Stimulated activated CD4-positive, alpha-beta T cell treated with anti-CD3 and anti-CD28 coated beads, Interleukin-12 subunit alpha, Interleukin-12 subunit beta, amount 100 ng/mL, for 24 hours (primary cell): Measurements from ENCODE around the gene TBC1D24.
"Not testable (repeated sequence)": the region's sequence is repeated elsewhere in the genome, so short reads cannot be mapped to it uniquely, and the experiment has no call there.

Source experiments
- DNase-seq, 2 experiments: peaks; one replicate each; pipeline ENCODE4 v3.0.0-alpha.2; 2020; ENCODE audit warnings: low read depth in 2 of 2

Gene TBC1D24

DNA sequence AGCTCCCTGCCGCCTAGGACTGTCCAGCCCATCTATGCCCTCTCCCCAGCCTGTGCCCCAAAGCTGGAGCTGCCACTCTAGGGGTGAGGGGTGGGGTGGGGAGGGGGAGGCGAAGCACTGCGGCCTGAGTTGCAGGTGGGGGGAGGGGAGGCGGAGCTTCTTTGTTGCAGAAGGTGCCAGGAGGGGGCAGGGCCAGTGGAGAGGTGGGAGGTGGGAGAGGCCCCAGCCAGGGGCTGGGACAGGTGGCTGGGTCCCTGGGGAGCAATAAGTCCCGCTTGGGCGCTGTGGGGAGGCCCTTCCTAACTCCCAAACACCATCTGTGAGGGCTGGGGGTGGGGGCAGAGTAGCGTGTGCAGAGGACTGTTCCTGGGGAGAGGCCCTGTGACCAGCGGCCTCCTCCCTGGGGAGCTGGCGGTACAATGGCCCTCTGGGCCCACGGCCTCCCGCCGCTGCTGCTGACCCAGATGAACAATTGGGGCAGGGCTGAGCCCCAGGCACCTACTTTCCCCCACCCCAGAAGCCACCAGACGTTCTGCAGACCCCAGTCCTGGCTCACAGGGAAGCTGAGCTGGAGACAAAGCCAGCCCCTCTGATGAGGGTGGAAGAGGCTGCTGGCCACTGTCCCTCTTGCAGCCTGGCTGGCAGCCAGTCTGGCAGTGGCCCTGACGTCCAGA, 6.1 kb upstream of the TBC1D24 start:
- no peak for DNase-seq

DNA sequence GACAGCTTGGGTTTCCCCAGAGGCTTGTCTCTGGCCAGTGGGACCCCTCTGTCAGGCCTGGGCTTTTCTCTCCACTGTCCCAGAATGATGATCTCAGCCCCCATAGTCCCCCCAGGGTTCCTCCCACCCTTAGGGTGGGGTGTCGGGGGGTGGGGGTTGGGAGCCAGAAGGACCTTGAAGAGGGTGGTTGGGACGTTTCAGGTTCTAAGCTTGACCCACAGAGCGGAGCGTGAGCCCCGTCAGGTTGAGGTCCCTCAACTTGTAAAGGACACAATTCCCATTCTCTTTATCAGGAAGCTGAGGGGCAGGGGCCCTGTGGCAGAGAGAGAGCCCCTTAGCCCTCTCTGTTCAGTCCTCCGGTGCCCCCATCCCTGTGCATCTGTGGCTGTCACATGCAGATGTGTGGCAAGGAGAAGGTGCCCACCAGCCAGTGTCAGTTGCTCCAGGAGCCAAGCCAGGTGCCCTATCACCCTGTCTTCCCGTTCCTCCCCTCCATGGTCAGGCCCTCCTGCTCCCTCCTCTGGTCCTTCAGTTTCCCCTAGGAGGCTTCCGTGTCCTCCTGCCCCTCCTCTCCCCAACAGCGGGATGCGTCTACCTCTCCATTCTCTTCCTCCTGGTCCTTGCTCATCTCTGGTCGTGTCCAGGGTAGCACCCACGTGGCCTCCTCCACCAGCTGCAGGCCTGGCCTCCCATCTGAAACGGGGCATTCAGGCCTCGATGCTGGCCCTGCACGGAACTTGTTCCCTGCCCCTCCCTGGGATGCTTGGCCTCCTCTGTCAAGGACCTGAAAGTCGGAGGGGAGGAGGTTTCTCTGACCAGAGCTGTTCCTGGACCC, 5.3 kb upstream of the TBC1D24 start:
- no peak for DNase-seq

DNA sequence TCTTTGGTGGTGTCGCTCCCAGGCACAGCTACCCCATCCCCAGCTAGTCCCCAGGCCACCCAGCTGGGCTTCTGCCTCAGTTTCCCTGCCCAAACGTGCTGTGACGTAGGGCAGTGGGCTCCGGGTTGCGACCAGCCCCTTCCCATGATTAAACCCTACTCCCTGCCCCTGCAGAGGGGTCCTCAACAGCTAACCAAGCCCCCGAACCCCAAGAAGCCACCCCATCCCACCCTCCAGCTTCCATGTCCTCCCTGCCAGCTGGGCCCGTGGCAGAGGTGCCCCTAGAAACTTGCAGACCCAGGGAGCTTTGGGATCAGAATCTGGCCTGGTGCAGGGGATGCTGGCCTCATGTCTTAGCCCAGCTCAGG, 4.7 kb upstream of the TBC1D24 start:
- no peak for DNase-seq

DNA sequence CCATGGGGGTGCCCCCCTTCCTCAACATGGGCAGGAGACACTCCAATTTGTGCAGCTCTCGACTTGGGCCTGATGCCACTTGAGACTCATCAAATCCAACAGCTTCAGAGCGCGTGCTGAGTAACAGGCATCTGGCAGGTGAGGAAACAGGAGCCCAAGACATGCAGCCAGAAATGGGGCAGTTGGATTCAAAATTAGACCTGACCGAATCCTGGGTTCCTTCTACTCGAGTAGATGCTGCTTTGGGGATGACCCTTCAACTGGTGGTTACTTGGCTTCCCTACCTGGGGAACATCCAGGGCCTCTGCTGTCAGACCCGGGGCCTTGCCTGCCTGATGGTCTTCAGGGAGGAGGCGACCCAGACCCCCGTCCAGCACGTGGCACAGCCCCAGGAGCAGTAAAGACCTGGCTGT, 4.3 kb upstream of the TBC1D24 start:
- no peak for DNase-seq

DNA sequence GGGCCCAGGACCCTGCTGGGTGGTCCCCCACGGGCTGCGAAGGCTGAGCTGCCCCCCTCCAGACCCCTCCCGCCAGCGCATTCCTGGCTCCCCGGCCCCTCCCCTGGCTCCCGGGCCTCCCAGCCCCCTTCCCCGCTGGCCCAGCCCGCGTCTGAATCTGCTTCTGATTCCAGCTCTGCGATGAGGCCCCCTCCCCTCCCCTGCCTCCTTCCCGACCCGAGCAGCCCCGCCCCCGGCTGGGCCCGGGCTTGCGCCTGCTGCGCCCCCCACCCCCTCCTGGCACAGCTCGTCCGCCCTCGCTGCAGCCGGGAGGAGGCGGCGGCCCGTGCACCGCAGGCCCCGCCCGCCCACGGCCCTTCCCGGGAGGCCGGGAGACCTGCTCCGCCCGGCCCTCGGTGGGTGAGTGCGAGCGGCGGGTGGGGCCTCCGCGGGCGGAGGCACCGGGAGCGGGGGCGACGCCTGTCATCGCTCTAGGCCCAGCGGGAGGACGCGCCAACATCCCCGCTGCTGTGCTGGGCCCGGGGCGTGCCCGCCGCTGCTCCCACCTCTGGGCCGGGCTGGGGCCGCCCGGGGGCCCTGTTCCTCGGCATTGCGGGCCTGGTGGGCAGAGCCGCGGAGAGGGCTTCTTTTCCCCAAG, 3.8 kb upstream of the TBC1D24 start, which contains the start of gene NTN3:
TSS of gene NTN3 (plus strand) at position 282 of the 637 bp plus-strand sequence. CDS start 405 bp downstream, outside the sequence.
- DNase-seq = no peak

DNA sequence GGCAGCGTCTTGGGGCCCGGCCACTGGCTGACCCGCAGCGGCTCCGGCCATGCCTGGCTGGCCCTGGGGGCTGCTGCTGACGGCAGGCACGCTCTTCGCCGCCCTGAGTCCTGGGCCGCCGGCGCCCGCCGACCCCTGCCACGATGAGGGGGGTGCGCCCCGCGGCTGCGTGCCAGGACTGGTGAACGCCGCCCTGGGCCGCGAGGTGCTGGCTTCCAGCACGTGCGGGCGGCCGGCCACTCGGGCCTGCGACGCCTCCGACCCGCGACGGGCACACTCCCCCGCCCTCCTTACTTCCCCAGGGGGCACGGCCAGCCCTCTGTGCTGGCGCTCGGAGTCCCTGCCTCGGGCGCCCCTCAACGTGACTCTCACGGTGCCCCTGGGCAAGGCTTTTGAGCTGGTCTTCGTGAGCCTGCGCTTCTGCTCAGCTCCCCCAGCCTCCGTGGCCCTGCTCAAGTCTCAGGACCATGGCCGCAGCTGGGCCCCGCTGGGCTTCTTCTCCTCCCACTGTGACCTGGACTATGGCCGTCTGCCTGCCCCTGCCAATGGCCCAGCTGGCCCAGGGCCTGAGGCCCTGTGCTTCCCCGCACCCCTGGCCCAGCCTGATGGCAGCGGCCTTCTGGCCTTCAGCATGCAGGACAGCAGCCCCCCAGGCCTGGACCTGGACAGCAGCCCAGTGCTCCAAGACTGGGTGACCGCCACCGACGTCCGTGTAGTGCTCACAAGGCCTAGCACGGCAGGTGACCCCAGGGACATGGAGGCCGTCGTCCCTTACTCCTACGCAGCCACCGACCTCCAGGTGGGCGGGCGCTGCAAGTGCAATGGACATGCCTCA, 3.1 kb upstream of the TBC1D24 start:
- DNase-seq = no peak

DNA sequence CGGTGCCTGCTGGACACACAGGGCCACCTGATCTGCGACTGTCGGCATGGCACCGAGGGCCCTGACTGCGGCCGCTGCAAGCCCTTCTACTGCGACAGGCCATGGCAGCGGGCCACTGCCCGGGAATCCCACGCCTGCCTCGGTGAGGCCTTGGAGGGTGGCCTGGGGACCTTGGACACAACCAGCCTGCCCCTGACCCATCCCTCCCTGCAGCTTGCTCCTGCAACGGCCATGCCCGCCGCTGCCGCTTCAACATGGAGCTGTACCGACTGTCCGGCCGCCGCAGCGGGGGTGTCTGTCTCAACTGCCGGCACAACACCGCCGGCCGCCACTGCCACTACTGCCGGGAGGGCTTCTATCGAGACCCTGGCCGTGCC, 2.5 kb upstream of the TBC1D24 start:
- DNase-seq = no peak

DNA sequence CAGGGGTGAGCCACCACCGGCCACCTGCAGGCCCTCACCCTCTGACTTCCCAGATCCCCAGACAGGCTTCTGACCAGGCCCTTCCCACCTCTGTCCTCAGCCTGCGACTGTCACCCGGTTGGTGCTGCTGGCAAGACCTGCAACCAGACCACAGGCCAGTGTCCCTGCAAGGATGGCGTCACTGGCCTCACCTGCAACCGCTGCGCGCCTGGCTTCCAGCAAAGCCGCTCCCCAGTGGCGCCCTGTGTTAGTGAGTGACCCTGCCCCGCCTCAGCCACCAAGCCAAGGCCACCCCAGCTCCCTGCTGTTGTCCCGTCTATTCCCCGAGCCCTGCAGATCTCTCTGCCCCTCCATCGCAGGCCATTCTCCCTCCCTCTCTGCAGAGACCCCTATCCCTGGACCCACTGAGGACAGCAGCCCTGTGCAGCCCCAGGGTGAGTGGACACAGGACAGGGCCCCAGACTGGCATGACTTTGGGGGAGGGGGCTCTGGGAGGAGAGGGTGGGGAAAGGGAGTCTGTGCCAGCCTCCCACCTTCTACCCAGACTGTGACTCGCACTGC, 2.0 kb upstream of the TBC1D24 start:
- DNase-seq = no peak

DNA sequence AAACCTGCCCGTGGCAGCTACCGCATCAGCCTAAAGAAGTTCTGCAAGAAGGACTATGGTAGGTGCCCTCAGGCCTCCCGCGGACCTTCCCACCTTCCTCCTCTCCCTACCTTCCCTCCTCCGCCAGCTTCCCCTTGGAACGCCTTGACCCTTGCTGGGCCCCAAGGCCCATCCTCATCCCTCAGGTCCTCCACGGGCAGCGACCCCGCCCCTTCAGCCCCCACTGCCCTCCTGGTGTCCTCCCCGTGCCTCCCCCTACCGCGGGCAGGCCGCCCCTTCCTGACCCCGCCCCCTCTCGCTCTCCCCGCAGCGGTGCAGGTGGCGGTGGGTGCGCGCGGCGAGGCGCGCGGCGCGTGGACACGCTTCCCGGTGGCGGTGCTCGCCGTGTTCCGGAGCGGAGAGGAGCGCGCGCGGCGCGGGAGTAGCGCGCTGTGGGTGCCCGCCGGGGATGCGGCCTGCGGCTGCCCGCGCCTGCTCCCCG, 1.4 kb upstream of the TBC1D24 start:
- DNase-seq = peak in 1 of 2 experiments; percentile 33

DNA sequence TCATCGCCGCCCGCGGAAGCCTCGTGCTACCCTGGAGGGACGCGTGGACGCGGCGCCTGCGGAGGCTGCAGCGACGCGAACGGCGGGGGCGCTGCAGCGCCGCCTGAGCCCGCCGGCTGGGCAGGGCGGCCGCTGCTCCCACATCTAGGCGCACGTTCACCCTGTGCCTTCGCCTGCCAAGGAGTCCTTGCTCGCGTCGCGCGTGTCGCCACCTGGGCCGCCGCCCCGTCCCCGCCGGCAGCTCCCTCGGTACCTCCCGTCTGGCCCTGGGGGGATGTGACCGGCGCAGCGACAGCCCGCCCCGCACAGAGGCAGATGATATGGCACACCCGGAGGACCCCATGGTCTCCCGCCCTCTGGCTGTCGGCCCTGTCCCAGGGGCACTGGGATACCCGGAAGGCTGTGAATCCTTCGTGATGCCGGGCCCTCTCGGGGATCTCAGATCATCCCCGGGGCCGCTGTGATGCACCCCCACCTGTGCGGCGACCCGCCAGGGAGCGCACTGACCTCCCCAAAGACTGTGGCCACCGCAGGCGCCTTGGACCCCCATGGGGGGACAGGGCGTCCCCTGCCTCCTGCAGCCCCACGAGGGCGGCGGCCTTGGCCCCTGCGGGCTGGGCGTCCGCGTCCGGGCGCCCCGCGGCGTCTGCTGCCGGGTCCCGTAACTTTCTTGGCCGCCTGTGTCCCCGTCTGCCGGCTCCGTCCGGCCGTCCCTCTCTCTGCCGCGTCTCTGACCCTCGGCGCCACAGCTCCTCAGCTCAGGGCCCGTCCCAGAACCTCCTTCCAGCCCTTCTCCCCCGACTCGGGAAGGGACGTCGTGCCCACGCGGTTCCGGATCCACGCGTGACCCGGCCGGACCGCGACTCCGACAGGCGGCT, 689 bp upstream of the TBC1D24 start:
- DNase-seq = peak in 1 of 2 experiments; percentile 31

DNA sequence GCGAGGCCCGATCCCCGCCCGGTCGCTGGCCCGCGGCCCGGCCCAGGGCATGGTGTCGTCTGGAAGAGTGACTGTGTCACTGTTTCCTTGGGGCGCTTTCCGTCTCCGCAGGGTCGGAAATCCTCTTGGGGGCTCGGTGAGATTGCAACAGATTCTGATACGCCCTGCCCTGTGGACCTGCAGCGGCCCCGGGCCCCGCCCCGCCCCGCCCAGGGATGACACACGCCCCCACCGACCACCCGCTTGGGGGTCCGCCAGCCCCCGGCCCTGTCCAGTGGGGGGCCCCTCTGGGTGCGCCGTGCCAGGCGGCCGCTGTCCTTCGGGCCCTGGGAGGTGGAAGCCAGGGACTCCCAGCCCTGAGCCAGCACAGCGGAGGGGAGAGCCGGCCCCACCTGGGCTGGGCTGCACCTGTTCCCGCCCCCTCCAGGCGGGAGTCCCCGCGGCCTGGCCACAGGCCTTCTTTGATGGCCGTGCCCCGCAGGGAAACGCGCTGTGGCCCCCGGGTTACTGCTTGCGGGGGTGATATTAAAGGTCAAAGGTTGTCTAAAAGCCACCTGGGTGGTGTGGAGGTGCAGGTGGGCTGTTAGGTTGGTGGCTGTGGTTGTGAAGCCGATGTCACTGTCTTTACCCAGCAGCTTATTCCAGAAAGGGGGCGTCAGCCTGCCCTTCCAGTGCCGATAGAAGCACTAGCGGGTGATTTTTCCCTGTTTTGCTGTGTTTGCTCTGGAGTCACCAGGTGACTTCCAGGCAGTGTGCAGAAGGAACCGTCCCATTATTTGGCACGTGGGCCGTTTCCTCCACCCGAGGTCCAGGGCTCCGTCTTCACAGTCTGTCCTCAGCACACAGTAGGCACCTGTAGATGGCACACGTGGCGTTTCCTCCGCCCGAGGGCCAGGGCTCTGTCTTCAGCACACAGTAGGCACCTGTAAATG, 752 bp downstream of the TBC1D24 start:
- DNase-seq = peak in 1 of 2 experiments; percentile 24

DNA sequence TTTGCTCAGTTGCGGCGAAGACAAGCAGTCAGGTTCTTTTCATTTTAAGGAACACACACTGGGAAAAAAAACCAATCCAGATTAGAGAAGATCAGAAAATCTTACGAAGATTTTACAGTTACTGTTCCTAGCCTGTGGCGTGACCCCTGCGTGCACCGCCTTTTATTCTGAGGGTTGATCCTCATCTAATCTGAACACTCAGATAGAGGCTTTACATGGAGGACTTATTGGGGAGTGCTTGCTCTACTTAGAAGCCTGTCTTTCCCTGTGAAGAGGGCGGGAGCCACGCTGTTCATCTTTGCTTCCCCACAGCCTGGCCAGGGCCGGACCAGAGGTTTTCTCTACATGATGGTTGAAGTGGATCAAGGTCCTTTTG, 1.4 kb downstream of the TBC1D24 start:
- no peak for DNase-seq

DNA sequence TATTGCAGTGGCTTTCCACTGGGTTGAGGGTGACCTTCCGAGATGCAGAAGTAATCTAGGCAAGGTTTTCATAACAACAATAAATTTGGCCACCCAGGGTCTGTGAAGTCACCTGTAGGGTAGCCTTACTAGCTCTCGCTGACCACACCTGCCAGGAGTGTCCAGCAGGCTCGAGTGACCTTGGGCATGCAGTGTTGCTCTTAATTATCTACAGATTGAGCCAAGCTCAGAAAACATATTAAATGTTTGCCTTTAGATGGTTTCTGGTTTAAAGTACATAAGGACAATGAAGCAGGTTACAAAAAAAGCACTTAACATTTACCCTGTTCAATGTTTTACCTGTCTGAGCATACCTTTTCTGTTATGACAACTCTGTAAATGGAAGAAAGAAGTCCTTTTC, 1.8 kb downstream of the TBC1D24 start:
- no peak for DNase-seq

DNA sequence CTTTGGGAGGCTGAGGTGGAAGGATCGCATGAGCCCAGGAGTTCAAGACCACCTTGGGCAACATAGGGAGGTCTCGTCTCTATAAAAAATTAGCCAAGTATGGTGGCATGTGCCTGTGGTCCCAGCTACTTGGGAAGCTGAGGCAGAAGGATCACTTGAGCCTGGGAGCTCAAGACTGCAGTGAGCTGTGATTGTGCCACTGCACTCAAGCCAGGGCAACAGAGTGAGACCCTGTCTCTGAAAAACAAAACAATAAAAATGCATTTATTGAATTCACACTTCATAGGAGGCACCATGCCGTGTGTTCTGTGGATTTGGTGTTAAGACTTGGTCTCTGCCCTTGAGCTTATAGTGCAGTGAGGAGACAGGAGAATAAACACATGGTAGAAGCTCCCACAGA, 2.4 kb downstream of the TBC1D24 start:
- DNase-seq = no peak

DNA sequence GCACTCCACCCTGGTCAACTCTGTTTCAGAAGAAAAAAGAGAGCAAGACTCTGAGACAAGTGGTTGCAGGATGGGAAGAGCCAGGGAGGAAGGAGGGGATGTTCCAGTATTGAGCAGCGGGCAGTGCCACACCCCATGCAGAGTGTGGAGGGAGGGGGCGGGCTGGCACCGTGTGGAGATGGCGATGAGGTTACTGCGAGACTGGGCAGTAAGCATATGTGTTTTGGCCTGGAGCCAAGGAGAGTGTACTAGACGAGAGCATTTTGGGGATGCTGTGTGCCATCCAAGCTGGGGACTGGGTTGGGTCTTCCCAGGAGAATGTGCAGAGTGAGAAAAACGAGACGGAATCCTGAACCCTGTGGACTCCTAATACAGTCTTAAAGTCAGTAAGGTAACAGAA, 3.4 kb downstream of the TBC1D24 start:
- DNase-seq = no peak

DNA sequence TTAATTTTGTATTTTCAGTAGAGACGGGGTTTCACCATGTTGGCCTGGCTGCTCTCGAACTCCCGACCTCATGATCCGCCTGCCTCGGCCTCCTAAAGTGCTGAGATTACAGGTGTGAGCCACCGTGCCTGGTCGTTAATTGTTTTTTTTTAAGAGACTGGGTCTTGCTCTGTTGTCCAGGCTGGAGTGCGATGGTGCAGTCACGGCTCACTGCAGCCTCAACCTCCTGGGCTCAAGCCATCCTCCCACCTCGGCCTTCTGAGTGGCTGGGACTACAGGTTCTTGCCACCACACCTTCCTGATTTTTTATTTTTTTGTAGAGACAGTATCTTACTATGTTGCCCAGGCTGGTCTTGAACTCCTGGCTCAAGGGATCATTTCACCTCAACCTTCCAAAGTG, 5.1 kb downstream of the TBC1D24 start:
- not testable (repeated sequence) for DNase-seq

DNA sequence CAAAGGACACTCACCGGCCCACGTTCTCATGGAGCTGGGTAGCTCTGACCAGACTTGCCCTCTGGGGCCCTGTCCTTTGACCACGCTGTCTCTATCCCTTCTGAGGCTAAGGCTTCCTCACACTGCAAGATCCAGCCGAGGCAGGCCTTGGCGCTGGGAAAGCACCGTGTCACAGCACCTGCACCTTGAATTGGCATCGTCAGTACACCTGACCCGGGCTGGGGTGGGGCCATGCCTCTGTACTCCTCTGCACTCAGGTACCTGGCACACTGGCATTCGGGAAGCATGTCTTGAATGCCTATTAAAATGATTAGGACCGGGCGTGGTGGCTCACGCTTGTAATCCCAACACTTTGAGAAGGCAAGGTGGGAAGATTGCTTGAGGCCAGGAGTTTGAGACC, 6.0 kb downstream of the TBC1D24 start:
- no peak for DNase-seq

DNA sequence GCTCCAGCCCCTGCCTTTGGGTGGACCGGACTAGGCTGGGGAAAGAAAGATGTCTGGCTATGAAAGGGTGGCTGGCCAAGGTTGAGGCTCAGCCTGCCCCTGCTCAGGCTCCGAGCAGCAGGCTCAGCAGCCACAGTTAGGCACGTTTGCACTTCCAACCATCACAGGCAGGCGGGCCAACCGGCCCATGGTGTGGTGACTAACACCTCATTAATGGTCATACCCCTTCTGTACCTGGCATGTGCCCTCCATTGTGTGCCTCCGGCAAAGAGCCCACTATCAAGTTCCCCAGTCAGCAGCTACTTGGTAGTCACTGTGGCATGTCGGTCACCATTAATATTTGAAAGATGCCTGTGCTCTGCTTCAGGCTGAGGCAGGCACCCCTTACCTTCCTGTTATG, 6.7 kb downstream of the TBC1D24 start:
- DNase-seq = no peak

DNA sequence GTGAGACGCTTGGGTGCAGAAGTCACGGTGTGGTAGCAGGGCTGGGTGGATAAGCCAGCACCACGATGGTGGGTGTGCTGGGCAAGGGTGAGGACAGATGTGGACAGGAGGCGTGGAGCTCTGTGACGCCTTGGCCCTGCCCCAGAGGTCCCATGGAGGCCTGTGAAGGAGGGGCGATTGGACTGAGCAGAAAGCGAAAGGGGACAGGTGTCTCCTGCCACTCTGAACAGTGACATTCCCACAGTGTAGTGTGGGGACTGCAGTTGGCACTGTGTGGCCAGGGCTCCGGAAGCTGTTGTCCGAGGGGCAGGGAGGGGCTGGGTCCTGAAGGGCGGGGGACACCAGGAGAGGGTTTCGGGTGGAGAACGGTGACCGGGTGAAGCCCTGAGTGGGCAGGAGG, 7.3 kb downstream of the TBC1D24 start:
- no peak for DNase-seq
